Measurements from ENCODE around the gene FMR1NB. TPM values are rescaled to one million over a fixed set of nuclear protein-coding genes. Genes with fewer than 3 reads are reported as not detected.

Gene FMR1NB
- total and polyA plus RNA-seq, 2 of the 13 experiments (the other 11 are each of a cell fraction or from before 2014, with no cell fraction given), result not detected

DNA sequence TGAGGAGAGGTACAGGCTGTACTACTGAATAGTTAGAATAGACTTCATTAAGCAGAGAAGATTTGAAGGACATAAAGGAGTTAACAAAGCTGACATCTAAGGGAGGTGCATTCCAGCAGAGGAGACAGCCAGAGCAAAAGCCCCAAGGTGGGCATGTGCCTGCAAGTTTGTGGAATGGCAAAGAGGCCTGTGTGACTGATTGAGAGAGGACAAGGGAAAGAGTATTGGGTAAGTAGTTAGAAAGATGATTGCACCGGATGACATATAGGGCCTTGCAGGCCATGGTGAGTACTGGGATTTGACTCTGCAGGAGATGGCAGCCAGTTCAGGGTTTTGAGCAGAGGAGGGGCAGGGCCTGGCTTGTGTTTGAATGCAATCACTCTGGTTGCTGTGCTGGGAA, 55.9 kb downstream of the FMR1NB start (continued):
- TF ChIP-seq, protein P1, sequence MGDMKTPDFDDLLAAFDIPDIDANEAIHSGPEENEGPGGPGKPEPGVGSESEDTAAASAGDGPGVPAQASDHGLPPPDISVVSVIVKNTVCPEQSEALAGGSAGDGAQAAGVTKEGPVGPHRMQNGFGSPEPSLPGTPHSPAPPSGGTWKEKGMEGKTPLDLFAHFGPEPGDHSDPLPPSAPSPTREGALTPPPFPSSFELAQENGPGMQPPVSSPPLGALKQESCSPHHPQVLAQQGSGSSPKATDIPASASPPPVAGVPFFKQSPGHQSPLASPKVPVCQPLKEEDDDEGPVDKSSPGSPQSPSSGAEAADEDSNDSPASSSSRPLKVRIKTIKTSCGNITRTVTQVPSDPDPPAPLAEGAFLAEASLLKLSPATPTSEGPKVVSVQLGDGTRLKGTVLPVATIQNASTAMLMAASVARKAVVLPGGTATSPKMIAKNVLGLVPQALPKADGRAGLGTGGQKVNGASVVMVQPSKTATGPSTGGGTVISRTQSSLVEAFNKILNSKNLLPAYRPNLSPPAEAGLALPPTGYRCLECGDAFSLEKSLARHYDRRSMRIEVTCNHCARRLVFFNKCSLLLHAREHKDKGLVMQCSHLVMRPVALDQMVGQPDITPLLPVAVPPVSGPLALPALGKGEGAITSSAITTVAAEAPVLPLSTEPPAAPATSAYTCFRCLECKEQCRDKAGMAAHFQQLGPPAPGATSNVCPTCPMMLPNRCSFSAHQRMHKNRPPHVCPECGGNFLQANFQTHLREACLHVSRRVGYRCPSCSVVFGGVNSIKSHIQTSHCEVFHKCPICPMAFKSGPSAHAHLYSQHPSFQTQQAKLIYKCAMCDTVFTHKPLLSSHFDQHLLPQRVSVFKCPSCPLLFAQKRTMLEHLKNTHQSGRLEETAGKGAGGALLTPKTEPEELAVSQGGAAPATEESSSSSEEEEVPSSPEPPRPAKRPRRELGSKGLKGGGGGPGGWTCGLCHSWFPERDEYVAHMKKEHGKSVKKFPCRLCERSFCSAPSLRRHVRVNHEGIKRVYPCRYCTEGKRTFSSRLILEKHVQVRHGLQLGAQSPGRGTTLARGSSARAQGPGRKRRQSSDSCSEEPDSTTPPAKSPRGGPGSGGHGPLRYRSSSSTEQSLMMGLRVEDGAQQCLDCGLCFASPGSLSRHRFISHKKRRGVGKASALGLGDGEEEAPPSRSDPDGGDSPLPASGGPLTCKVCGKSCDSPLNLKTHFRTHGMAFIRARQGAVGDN (CRISPR knock-in tag; IDR thresholded peaks at IDR 0.05), result no peak
- TF ChIP-seq ZNF776 (CRISPR knock-in tag; IDR thresholded peaks at IDR 0.05) (no peak), MTF2 (CRISPR knock-in tag; IDR thresholded peaks at IDR 0.05; ENCODE audit: borderline replicate concordance) (no peak), ESRRA (CRISPR knock-in tag; IDR thresholded peaks at IDR 0.05; ENCODE audit: low read depth) (no peak)
- TF ChIP-seq, protein P2, sequence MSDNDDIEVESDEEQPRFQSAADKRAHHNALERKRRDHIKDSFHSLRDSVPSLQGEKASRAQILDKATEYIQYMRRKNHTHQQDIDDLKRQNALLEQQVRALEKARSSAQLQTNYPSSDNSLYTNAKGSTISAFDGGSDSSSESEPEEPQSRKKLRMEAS (IDR thresholded peaks at IDR 0.05), result no peak
- TF ChIP-seq, protein P3, sequence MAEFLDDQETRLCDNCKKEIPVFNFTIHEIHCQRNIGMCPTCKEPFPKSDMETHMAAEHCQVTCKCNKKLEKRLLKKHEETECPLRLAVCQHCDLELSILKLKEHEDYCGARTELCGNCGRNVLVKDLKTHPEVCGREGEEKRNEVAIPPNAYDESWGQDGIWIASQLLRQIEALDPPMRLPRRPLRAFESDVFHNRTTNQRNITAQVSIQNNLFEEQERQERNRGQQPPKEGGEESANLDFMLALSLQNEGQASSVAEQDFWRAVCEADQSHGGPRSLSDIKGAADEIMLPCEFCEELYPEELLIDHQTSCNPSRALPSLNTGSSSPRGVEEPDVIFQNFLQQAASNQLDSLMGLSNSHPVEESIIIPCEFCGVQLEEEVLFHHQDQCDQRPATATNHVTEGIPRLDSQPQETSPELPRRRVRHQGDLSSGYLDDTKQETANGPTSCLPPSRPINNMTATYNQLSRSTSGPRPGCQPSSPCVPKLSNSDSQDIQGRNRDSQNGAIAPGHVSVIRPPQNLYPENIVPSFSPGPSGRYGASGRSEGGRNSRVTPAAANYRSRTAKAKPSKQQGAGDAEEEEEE (CRISPR knock-in tag; IDR thresholded peaks at IDR 0.05; ENCODE audit: borderline replicate concordance), result no peak
- TF ChIP-seq, protein P4, sequence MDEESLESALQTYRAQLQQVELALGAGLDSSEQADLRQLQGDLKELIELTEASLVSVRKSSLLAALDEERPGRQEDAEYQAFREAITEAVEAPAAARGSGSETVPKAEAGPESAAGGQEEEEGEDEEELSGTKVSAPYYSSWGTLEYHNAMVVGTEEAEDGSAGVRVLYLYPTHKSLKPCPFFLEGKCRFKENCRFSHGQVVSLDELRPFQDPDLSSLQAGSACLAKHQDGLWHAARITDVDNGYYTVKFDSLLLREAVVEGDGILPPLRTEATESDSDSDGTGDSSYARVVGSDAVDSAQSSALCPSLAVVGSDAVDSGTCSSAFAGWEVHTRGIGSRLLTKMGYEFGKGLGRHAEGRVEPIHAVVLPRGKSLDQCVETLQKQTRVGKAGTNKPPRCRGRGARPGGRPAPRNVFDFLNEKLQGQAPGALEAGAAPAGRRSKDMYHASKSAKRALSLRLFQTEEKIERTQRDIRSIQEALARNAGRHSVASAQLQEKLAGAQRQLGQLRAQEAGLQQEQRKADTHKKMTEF (CRISPR knock-in tag; IDR thresholded peaks at IDR 0.05), result no peak
